Astrocyte of the spinal cord (primary cell): ENCODE measurements around the gene ATP8B3.
"Not testable (repeated sequence)": the region's sequence is repeated elsewhere in the genome, so short reads cannot be mapped to it uniquely, and the experiment has no call there.

Source experiments
- DNase-seq: peaks from one replicate; pipeline ENCODE4 v3.0.0; 2011; ENCODE audit warnings: low read depth, low spot score
- H3K4me3 ChIP-seq: 2 replicates; pipeline ENCODE4 v1.5.1; 2011; ENCODE audit warnings: low read depth, mild to moderate bottlenecking, low read length, moderate library complexity
- in situ Hi-C: cut with HindIII; loops from 2 replicates; pipeline ENCODE4 v1.10.0; 2017; ENCODE audit warnings: low sequenced_read_pairs
- TF ChIP-seq, protein P1 (sequence below): IDR thresholded peaks from 2 replicates; pipeline ENCODE4 v1.5.1; 2012; ENCODE audit warnings: low read depth, mild to moderate bottlenecking, low read length, inconsistent platforms

Gene ATP8B3

DNA sequence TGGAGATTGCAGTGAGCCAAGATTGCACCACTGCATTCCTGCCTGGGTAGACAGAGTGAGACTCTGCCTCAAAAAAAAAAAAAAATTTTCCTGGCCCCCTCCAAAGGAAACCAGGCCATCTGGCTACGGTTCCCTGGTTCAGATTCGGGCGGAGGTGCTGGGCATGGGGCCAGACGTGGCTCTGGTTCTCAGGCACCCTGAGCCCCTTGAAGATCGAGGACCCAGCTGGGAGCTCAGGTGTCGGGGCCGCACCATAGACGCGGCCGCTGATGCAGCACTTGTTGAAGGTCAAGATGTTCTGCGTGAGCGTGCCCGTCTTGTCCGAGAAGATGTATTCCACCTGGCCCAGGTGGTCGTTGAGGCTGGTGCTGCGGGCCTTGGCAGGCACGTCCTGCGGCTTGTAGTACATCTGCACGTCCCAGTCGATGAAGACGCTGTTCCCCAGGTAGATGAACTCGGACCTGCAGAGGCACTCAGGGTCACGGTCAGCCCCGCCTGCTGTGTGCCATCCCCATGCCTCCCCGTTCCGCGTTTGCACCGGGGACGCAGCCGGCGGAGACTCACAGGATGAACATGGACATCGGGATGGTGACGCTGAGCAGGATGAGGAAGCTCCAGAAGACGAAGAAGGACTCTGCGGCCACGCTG is 12.3 kb downstream of the ATP8B3 start:
- no peak overlapping the region for H3K4me3 ChIP-seq
- DNase-seq: no peak
- TF ChIP-seq, protein P1, sequence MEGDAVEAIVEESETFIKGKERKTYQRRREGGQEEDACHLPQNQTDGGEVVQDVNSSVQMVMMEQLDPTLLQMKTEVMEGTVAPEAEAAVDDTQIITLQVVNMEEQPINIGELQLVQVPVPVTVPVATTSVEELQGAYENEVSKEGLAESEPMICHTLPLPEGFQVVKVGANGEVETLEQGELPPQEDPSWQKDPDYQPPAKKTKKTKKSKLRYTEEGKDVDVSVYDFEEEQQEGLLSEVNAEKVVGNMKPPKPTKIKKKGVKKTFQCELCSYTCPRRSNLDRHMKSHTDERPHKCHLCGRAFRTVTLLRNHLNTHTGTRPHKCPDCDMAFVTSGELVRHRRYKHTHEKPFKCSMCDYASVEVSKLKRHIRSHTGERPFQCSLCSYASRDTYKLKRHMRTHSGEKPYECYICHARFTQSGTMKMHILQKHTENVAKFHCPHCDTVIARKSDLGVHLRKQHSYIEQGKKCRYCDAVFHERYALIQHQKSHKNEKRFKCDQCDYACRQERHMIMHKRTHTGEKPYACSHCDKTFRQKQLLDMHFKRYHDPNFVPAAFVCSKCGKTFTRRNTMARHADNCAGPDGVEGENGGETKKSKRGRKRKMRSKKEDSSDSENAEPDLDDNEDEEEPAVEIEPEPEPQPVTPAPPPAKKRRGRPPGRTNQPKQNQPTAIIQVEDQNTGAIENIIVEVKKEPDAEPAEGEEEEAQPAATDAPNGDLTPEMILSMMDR: no peak
- in situ Hi-C loops: no loop called here

- DNase-seq, H3K4me3 ChIP-seq, in situ Hi-C loops: not testable (repeated sequence)
Observed at GRCh38 chr19:1797313-1797712, 14.8 kb downstream of the ATP8B3 start.

DNA sequence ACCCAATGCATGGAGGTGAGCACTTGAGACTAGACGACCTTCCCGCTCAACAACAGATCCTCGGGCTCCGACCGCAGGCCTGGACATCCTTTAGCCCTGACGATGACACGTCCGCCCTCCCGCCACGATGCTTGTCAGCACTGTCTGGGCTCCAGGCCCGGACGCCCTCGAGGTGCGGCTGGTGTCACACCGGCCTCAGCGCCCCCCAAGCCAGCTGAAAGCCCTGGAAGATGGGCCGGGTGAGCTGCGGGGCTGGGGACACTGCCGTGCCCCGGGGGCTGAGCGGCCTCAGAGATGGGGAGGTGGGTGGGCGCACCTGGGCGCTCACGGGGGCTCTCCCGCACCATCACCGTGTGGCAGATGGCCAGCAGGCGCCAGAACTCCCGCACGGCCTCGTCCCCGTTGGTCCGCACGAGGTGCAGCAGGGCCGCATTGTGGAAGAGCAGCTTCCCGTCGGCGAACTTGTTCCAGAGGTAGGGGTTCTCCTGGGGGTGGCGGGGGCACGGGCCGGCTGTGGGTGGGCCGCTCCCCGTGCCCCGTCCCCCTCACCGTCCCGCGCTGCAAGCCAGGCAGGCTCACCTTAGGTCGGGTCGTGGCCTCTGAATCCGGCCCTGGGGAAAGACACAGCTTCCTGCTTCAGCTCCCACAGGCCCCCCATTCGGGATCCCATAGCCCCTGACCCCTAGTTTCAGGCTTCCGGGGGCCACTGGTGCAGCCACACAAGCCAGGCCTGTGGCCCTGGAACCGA is 15.5 kb downstream of the ATP8B3 start:
- TF ChIP-seq, protein P1: no peak
- DNase-seq: no peak
- in situ Hi-C loops: no loop called here
- no peak overlapping the region for H3K4me3 ChIP-seq

DNA sequence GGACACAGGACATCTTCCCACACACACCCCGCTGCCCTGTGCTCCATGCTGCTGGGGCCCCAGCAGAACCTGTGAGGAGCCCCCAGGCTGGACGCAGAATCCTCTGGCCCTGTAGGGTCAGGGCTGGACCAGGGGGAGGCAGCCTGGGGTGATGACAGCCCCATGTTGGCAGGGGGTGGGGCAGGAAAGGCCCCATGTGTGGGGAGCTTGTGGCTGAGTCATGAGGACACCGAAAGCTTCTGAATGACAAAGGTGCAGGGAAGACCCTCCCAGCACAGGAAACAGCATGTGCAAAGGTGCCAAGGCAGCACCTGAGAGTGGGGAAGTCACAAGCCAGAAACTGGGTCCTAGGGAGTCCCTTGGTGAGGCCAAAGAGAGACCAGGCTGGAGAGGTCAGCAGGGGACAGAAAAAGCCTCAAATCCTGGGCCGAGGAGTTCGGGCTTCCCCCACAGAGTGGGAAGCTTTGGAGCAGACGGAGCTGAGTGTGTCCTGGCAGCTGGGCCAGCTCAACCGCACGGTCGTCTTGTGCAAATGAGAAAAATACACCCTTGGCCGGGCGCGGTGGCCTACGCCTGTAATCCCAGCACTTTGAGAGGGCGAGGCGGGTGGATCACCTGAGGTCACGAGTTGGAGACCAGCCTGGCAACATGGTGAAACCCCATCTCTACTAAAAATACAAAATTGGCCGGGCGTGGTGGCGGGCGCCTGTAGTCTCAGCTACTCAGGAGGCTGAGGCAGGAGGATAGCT is 17.5 kb downstream of the ATP8B3 start:
- in situ Hi-C loops: no loop called here
- TF ChIP-seq, protein P1: no peak
- no peak for DNase-seq

GRCh38 chr19:1791879-1792278 is 20.2 kb downstream of the ATP8B3 start:
- TF ChIP-seq, protein P1: no peak
- no peak for DNase-seq
- H3K4me3 ChIP-seq: no peak overlapping the region
- in situ Hi-C loops: no loop called here

More for the DNA sequence above, 17.5 kb downstream of the ATP8B3 start:
- H3K4me3 ChIP-seq: no peak overlapping the region

DNA sequence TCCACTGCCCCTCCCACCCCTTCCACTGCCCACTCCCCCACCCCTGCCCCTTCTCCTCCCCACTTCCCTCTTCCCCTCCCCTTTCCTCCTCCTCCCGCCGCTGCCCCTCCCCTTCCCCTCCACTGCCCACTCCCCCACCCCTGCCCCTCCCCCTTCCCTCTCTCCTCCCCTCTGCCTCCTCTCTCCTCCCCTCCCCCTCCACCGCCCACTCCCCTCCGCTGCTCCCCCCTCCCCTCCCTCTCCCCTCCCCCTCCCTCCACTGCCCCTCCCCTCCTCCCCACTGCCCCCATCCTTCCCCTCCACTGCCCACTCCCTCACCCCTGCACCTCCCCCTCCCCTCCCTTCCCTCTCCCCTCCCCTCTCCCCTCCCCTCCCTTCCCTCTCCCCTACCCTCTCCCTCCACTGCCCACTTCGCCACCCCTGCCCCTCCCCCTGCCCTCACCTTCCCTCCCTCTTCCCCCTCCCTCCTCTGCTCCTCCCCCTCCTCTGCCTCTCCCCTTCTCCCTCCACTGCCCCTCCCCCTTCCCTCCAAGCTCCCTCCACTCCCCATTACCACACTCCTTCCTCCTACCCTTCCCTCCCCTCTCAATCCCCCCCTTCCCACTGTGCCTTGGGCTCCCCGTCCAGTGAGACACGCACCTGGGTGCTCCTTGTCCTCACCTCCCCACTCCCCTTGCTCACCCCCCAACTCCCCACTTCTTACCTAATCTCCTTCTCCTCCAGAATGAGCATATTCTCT is 21.9 kb downstream of the ATP8B3 start:
- in situ Hi-C loops: no loop called here
- no peak for DNase-seq
- H3K4me3 ChIP-seq: no peak overlapping the region
- TF ChIP-seq, protein P1: no peak
